CD14-positive monocyte (primary cell): Measurements from ENCODE around the gene SNUPN. TPM values are rescaled to one million over a fixed set of nuclear protein-coding genes. Genes with fewer than 3 reads are reported as not detected.

Experiments used
- DNase-seq, 3 donors: peaks; one replicate each; pipeline ENCODE4 v3.0.0-alpha.2; 2011 to 2022
- H2AFZ ChIP-seq: 2 replicates; pipeline ENCODE4 v1.6.0; 2012; ENCODE audit warnings: mild to moderate bottlenecking, low read depth, low read length, inconsistent platforms; ENCODE audit not compliant: insufficient read depth, poor library complexity, severe bottlenecking
- H3K27ac ChIP-seq, 2 donors: 1 replicate in 1 of 2; 2 replicates in 1 of 2; pipeline ENCODE4 v1.5.1; 2012 to 2013; ENCODE audit warnings: low read length in 2 of 2, control low read depth in 1 of 2, inconsistent platforms in 1 of 2, low read depth in 1 of 2, mild to moderate bottlenecking in 1 of 2
- H3K27me3 ChIP-seq, 2 donors: one replicate each; pipeline versions ENCODE4 v1.6.0 to v1.6.1; 2011 to 2013; ENCODE audit warnings: low read length in 2 of 2; ENCODE audit not compliant: control insufficient read depth in 2 of 2, insufficient read depth in 2 of 2
- H3K36me3 ChIP-seq, 2 donors: replicated peaks in 1 of 2; 1 replicate in 1 of 2; 2 replicates in 1 of 2; pipeline versions ENCODE4 v1.5.1 to v1.6.1; 2012 to 2013; ENCODE audit warnings: low read length in 2 of 2, control low read depth in 1 of 2, inconsistent platforms in 1 of 2, mild to moderate bottlenecking in 1 of 2; ENCODE audit not compliant: insufficient read depth in 2 of 2, control insufficient read depth in 1 of 2
- H3K4me1 ChIP-seq, 2 donors: 1 replicate in 1 of 2; 2 replicates in 1 of 2; pipeline versions ENCODE4 v1.5.1 to v1.6.1; 2012 to 2013; ENCODE audit warnings: low read length in 2 of 2, control low read depth in 1 of 2, inconsistent platforms in 1 of 2, mild to moderate bottlenecking in 1 of 2, moderate library complexity in 1 of 2; ENCODE audit not compliant: insufficient read depth in 2 of 2, control insufficient read depth in 1 of 2
- H3K4me2 ChIP-seq: replicated peaks from 2 replicates; pipeline ENCODE3; 2012; ENCODE audit warnings: low read length, moderate library complexity, mild to moderate bottlenecking; ENCODE audit not compliant: poor library complexity, severe bottlenecking; ENCODE audit errors: extremely low read depth
- H3K4me3 ChIP-seq, 3 experiments: fragments of 200-600 bp in 1 of 3; sonication (generic) in 1 of 3; replicated peaks in 1 of 3; 1 replicate in 2 of 3; 2 replicates in 1 of 3; pipeline ENCODE4 v1.5.1; 2011 to 2013; ENCODE audit warnings: low read length in 3 of 3, mild to moderate bottlenecking in 3 of 3, control low read depth in 2 of 3, low read depth in 2 of 3, inconsistent platforms in 1 of 3, moderate library complexity in 1 of 3
- H3K79me2 ChIP-seq: 2 replicates; pipeline ENCODE4 v1.6.0; 2012; ENCODE audit warnings: mild to moderate bottlenecking, control low read depth, inconsistent platforms, low read length, moderate library complexity; ENCODE audit not compliant: insufficient read depth
- H3K9ac ChIP-seq: 2 replicates; pipeline ENCODE4 v1.6.0; 2017; ENCODE audit warnings: low read length, mild to moderate bottlenecking; ENCODE audit not compliant: insufficient read depth, poor library complexity, severe bottlenecking
- H3K9me3 ChIP-seq, 2 donors: replicated peaks in 1 of 2; 1 replicate in 1 of 2; 2 replicates in 1 of 2; pipeline versions ENCODE4 v1.5.1 to v1.6.1; 2012 to 2013; ENCODE audit warnings: low read length in 2 of 2, control low read depth in 1 of 2; ENCODE audit not compliant: control insufficient read depth in 1 of 2, insufficient read depth in 1 of 2
- H4K20me1 ChIP-seq: 2 replicates; pipeline ENCODE4 v1.6.0; 2012; ENCODE audit warnings: mild to moderate bottlenecking, low read length, control low read depth, moderate library complexity; ENCODE audit not compliant: insufficient read depth
- H3K27ac Mint-ChIP-seq, 7 donors: one replicate each; pipeline ENCODE4 v1.8.0; 2020; ENCODE audit warnings: mild to moderate bottlenecking in 7 of 7, mixed read lengths in 7 of 7, moderate library complexity in 6 of 7, inconsistent platforms in 2 of 7
- H3K27me3 Mint-ChIP-seq, 3 donors: one replicate each; pipeline ENCODE4 v1.8.0; 2021 to 2022; ENCODE audit warnings: low read depth in 3 of 3, mild to moderate bottlenecking in 3 of 3, mixed read lengths in 3 of 3, moderate library complexity in 3 of 3, inconsistent platforms in 1 of 3
- H3K36me3 Mint-ChIP-seq, 2 donors: one replicate each; pipeline ENCODE4 v1.8.0; 2020; ENCODE audit warnings: mixed read lengths in 2 of 2, inconsistent platforms in 1 of 2, mild to moderate bottlenecking in 1 of 2
- H3K4me1 Mint-ChIP-seq: one replicate; pipeline ENCODE4 v1.8.0; 2020; ENCODE audit warnings: mild to moderate bottlenecking, mixed read lengths
- H3K4me3 Mint-ChIP-seq, 2 donors: one replicate each; pipeline ENCODE4 v1.8.0; 2020; ENCODE audit warnings: mild to moderate bottlenecking in 2 of 2, mixed read lengths in 2 of 2, moderate library complexity in 1 of 2
- H3K9me3 Mint-ChIP-seq, 7 donors: one replicate each; pipeline ENCODE4 v1.8.0; 2020 to 2022; ENCODE audit warnings: mixed read lengths in 7 of 7, mild to moderate bottlenecking in 6 of 7, moderate library complexity in 6 of 7, inconsistent platforms in 2 of 7
- CTCF ChIP-seq: fragments of 200-600 bp; IDR thresholded peaks from one replicate; pipeline ENCODE4 v1.8.0; 2022; ENCODE audit warnings: antibody characterized with exemption, mild to moderate bottlenecking
- WGBS: methylation state at CpG from one replicate; pipeline ENCODE4 v1.1.5; 2013; ENCODE audit warnings: missing lambda C conversion rate; ENCODE audit not compliant: insufficient coverage; 5-methylcytosine and 5-hydroxymethylcytosine counted together
- intact Hi-C, 2 donors: fragments of 100-400 bp; cut with micrococcal nuclease; formaldehyde crosslinking; loops; one replicate each; pipeline versions ENCODE4 v1.15.0 to v1.15.1; 2023
- polyA plus RNA-seq, 3 donors: library from polyadenylated mRNA; depleted of rRNA in 1 of 3; unstranded in 2 of 3; stranded (reverse) in 1 of 3; fragments of 300-500 nt in 2 of 3; fragments of >200 nt in 1 of 3; fragmentation: Illumina TruSeq in 2 of 3; gene quantifications; 1 replicate in 2 of 3; 2 replicates in 1 of 3; pipeline ENCODE4 v1.2.3, GENCODE V29; 2012 to 2021

Gene SNUPN
- polyA plus RNA-seq, 3 donors: 11.7 to 31.8 (median 29.3) TPM

- Histone ChIP-seq H3K27me3 (no peaks in the 10 kb centered on the region), H3K27ac (no peak overlapping the region), H3K79me2 (no peaks in the 10 kb centered on the region), H3K9ac (no peak overlapping the region), H3K4me1 (no peaks in the 10 kb centered on the region), H4K20me1 (no peaks in the 10 kb centered on the region), H3K4me2 (no peak overlapping the region), H3K36me3 (no peaks in the 10 kb centered on the region), H2AFZ (no peak overlapping the region), H3K9me3 (no peaks in the 10 kb centered on the region), H3K4me3 (no peak overlapping the region)
- intact Hi-C loops: no loop called here
- no peaks in the 10 kb centered on the region for H3K9me3 Mint-ChIP-seq
- H3K4me3 Mint-ChIP-seq: no peak overlapping the region
- 100% methylated on average over 4 of the region's 10 CpGs for WGBS
- DNase-seq: no peak
- H3K27ac Mint-ChIP-seq: no peak overlapping the region
- TF ChIP-seq CTCF: no peak
- peaks cover 1 to 2% (median 2%) of the 10 kb centered on the region in 3 donors for H3K27me3 Mint-ChIP-seq
- no peaks in the 10 kb centered on the region for H3K36me3 Mint-ChIP-seq
- H3K4me1 Mint-ChIP-seq: no peaks in the 10 kb centered on the region
Observed at GRCh38 chr15:75673426-75674235, 48.1 kb upstream of the SNUPN start.

- Mint-ChIP-seq H3K27me3 (peaks cover 1 to 2% (median 2%) of the 10 kb centered on the region in 3 donors), H3K27ac (no peak overlapping the region), H3K36me3 (no peaks in the 10 kb centered on the region), H3K9me3 (no peaks in the 10 kb centered on the region), H3K4me1 (no peaks in the 10 kb centered on the region), H3K4me3 (no peak overlapping the region)
- H2AFZ ChIP-seq: no peak overlapping the region
- 94% methylated on average over 11 of the region's 14 CpGs for WGBS
- intact Hi-C loops: no loop called here
- DNase-seq: no peak
- no peak overlapping the region for H3K9ac ChIP-seq
- no peaks in the 10 kb centered on the region for H3K27me3 ChIP-seq
- H3K79me2 ChIP-seq: no peaks in the 10 kb centered on the region
- TF ChIP-seq CTCF: no peak
- H3K4me3 ChIP-seq: no peak overlapping the region
- H3K4me1 ChIP-seq: no peaks in the 10 kb centered on the region
- no peaks in the 10 kb centered on the region for H3K36me3 ChIP-seq
- no peak overlapping the region for H3K4me2 ChIP-seq
- no peaks in the 10 kb centered on the region for H3K9me3 ChIP-seq
- no peak overlapping the region for H3K27ac ChIP-seq
- no peaks in the 10 kb centered on the region for H4K20me1 ChIP-seq
Observed at GRCh38 chr15:75672646-75673425, 47.3 kb upstream of the SNUPN start.
